IMR-90 (cell line): ENCODE results near the gene P3R3URF.

Source experiments
- CEBPB ChIP-seq: IDR thresholded peaks from 2 replicates; pipeline ENCODE4 v1.6.1; 2012; ENCODE audit warnings: low read depth, low read length, improper control_type of control experiment
- CHD1 ChIP-seq: IDR thresholded peaks from 2 replicates; pipeline ENCODE4 v1.6.1; 2012; ENCODE audit warnings: low read depth, low read length, improper control_type of control experiment
- CTCF ChIP-seq: conservative IDR thresholded peaks from 2 replicates; pipeline ENCODE4 v1.5.1; 2012; ENCODE audit warnings: mild to moderate bottlenecking, low read depth, low read length, improper control_type of control experiment
- FOS ChIP-seq: fragments of 150-350 bp; IDR thresholded peaks from 2 replicates; pipeline ENCODE4 v1.6.1; 2016; ENCODE audit warnings: low read depth, low read length
- MAZ ChIP-seq: IDR thresholded peaks from 2 replicates; pipeline ENCODE4 v1.6.1; 2012; ENCODE audit warnings: low read depth, mild to moderate bottlenecking, low read length, improper control_type of control experiment, moderate library complexity, borderline replicate concordance
- NFE2L2 ChIP-seq: fragments of 150-350 bp; IDR thresholded peaks from 2 replicates; pipeline ENCODE4 v1.6.1; 2016; ENCODE audit warnings: low read depth, mild to moderate bottlenecking, low read length
- POLR2A ChIP-seq: IDR thresholded peaks from 2 replicates; pipeline ENCODE4 v1.6.1; 2012; ENCODE audit warnings: mild to moderate bottlenecking, low read depth, low read length
- RAD21 ChIP-seq: IDR thresholded peaks from 2 replicates; pipeline ENCODE4 v1.6.1; 2012; ENCODE audit warnings: low read length, improper control_type of control experiment
- RCOR1 ChIP-seq: IDR thresholded peaks from 2 replicates; pipeline ENCODE4 v1.6.1; 2012; ENCODE audit warnings: mild to moderate bottlenecking, low read length, improper control_type of control experiment; ENCODE audit not compliant: insufficient replicate concordance
- SMC3 ChIP-seq: fragments of 150-350 bp; IDR thresholded peaks from 2 replicates; pipeline ENCODE4 v1.6.1; 2016; ENCODE audit warnings: low read depth, mild to moderate bottlenecking, antibody characterized with exemption, low read length, moderate library complexity
- USF2 ChIP-seq: fragments of 150-350 bp; IDR thresholded peaks from 2 replicates; pipeline ENCODE4 v1.6.1; 2017; ENCODE audit warnings: mild to moderate bottlenecking, antibody characterized with exemption, low read length, low read depth

- TF ChIP-seq POLR2A (no peak), CEBPB (peak; percentile 20; the same call in 1 of the 2 replicates), CTCF (no peak), USF2 (no peak), RCOR1 (no peak), NFE2L2 (peak; percentile 20; the same call in 1 of the 2 replicates), CHD1 (no peak), RAD21 (no peak; the same call in 1 of the 2 replicates), MAZ (no peak), SMC3 (peak; percentile 20; the same call in 1 of the 2 replicates), FOS (peak; percentile 64)
These were observed 7.0 kb upstream of the P3R3URF start for GRCh38 chr1:46183079-46183847.
